ENCODE measurements around the gene LRMDA.

GRCh38 chr10:76045174-76045573 is 613.8 kb downstream of the LRMDA start:
- no peak for TF ChIP-seq CTCF (optimal IDR thresholded peaks at IDR 0.05 in 1 of 3, IDR thresholded peaks at IDR 0.05 in 1 of 3, conservative IDR thresholded peaks at IDR 0.05 in 1 of 3; ENCODE audit: extremely low read depth in 1 of 3, insufficient read depth in 2 of 3, low read length in 3 of 3)
- TF ChIP-seq EZH2 (IDR thresholded peaks at IDR 0.05; ENCODE audit: low read length): no peak

Measured in keratinocyte (primary cell).